GM20431 (cell line): ENCODE results near the gene MC1R.
"Not testable (repeated sequence)": the region's sequence is repeated elsewhere in the genome, so short reads cannot be mapped to it uniquely, and the experiment has no call there.

ENCODE experiments used
- in situ Hi-C: fragments of 300-500 bp; cut with MseI, MboI; formaldehyde crosslinking; loops from one replicate; pipeline ENCODE4 v1.15.0; 2020; ENCODE audit warnings: low sequenced_read_pairs; ENCODE audit not compliant: unreplicated experiment

The MC1R gene

DNA sequence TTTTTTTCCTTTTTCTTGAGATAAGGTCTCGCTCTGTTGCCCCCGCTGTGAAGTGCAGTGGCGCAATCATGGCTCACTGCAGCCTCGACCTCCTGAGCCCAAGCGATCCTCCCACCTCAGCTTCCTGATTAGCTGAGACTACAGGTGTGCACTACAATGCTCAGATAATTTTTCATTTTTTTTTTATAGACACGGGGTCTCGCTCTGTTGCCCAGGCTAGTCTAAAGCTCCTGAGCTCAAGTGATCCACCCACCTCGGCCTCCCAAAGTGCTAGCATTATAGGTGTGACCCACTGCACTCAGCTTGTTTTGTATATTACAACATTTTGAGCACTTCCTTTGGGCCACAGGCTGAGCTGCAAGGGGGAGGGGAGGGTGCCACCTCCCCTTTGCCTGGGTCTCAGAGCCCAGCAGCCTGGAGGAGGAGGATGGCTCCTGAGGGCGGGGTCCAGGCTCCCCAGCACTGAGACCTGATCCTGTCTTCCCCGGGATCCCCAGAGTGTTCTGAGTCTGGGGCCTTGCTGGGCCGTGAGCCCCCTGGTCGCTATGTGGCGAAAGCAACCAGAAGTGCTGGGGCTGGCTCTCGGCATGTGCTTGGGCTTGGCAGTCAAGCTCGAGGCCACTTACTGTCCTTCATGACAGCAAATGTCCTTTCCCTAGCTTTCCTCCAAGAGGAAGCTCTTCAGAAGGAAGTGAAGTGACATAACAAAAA, 38.0 kb downstream of the MC1R start:
- in situ Hi-C loops: no loop called here

DNA sequence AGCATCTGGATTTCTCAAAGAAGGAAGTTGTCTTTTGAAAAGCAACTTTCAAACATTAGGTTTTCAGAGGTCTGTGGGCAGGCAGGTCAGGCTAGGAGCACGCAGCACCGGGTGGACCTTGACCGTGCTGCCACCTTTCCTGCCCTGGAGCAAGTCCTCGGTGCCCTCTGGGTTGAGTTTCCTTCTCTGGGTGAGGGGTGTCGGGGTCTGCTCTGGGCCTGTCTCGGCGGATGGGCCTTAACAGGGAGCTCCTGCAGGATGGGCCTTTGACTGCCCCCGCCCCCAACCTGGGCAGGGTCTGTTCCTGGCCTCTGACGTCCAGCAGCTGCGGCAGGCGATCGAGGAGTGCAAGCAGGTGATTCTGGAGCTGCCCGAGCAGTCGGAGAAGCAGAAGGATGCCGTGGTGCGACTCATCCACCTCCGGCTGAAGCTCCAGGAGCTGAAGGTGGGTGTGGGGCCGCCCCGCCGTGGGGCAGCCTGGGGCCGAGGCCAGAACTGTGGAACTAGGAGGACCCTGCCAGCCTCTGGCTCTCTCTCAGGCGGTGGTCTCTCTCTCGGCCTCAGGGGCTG, 38.6 kb downstream of the MC1R start:
- in situ Hi-C loops: no loop called here

DNA sequence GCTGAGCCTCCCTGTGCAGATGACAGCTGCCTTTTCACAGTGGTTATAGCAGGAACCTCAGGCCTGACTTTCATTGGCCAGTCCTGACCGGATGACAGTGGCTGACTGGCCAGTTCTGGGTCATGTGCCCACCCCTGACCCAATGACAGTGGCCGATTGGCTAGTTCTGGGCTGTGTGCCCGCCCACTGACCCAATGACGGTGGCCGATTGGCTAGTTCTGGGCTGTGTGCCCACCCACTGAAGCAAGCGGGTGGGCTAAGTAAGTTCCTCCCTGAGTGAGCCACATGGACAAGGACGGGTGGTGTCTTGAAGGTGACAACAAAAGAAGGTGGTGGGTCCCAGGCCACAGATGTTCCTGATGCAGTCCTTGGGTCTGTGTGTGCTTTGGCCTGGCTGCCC, 39.4 kb downstream of the MC1R start:
- in situ Hi-C loops: no loop called here

DNA sequence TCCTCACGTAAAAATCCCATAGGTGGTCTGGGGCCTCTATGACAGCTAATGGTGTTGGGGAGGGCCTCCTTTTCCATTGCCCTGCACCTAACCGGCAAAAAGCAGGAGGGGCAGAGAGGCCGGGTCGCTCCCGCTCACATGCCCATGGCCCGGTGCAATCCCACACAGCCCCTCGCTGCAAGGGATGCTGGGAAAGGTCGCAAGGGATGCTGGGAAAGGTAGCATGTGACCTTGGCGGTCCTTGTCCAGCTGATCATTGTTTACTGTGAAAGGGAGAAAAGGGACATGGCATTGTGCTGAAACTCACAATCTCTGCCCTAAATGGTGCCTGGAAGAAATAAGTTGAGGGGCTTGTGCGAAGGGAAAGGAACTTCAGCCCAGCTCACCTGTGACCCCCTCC, 39.9 kb downstream of the MC1R start:
- in situ Hi-C loops: no loop called here

DNA sequence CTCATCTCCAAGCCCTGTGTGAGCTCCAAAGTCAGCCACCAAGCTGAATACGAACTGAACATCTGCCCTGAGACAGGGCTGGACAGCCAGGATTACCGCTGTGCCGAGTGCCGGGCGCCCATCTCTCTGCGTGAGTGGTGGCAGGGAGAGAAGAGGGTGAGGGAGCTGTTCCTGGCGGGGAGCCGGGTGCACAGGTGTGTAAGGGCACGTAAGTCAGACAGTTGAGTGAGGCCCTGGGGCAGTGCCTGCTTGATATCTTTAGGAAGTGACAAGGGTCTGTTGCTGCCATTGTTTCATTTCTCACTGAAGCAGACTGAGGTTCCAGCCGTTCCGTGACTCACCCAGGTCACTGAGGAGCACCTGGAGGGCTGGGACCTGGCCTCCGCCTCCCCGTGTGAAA, 42.3 kb downstream of the MC1R start:
- in situ Hi-C loops: no loop called here

DNA sequence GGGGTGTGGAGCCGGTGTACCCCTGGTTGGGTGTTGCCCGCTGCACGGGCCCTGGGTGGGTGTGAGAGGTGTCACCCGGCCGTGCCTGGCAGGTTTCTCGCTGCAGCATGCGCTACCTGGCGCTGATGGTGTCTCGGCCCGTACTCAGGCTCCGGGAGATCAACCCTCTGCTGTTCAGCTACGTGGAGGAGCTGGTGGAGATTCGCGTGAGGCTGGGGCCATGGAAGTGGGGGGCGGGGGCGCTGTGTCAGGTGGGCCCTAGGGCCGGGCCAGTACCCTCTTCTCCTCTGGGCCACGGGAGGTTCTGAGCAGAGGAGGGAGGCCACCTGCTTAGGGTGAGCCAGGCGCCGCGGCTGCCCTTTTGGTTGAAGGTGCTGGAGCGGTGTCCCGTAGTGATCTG, 43.3 kb downstream of the MC1R start:
- in situ Hi-C loops: no loop called here

DNA sequence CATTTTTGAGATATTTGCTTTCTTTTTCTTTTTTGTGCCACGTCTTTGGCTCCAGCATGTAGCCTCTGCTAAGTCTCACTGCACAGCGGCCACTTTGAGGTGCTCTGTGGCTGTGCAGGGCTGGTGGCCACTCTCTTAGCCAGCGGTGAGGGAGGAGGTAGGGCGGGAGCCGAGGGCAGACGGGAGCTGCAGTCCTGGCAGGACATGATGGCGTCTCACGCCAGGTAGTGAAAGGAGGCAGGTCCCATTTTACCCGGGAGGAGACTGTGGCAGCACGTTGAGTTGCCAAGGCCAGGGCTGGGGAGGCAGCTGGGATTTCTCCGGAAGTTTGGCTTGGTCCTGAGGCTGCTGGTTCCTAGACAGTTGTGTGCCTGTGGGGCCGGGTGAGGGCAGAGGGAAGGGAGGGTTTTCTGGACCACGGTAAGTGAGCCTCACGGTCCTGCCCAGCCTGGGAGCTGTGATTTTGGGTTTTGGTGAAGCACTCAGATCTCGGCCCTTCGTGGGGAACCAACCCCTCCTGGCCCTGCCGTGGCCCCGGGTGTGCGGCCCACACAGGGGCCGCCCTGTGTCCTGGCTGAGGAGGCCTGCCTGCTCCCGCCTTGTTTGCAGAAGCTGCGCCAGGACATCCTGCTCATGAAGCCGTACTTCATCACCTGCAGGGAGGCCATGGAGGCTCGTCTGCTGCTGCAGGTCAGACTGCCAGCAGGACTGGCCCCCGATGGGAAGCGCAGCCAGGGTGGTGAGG, 44.3 kb downstream of the MC1R start:
- in situ Hi-C loops: no loop called here

DNA sequence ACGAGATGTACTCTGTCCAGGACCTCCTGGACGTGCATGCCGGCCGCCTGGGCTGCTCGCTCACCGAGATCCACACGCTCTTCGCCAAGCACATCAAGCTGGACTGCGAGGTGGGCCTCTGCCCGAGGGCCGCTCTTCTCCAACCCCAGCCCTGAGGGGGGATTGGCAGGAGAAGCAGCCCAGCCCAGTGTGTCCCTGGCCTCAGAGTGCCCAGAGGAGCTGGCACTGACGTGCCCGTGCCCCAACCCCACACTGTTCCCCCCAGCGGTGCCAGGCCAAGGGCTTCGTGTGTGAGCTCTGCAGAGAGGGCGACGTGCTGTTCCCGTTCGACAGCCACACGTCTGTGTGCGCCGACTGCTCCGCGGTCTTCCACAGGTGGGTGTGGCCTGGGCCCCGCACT, 45.5 kb downstream of the MC1R start:
- in situ Hi-C loops: no loop called here

DNA sequence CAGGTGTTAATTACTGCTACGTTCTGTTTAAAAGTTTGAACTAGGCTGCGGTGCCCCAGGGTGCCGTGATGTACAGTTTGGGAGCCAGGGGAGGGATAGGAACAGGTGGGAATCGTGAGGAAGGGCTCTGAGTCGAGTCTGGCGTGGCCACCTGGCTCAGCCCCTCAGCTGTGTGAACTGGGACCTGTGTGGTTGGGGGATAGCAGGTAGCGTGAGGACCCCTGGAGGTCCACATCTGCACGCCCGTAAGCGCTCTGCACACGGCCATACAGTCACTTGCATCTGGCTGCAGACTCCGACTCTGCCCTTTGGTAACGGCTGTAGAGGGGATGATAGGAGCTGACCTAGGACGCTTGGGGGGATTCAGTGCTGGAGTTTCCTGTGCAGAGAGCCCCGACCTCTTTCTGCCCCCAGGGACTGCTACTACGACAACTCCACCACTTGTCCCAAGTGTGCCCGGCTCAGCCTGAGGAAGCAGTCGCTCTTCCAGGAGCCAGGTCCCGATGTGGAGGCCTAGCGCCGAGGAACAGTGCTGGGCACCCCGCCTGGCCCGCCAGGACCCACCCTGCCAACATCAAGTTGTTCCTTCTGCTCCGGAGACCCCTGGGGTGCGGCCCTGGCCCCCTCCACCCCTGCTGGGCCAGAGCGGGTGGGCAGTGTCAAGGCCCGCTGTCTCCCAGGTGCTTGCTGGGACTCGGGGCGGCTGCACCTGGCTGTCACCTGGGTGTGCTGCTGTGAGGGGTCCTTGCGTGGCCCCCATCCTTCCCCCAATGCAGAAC, 47.0 kb downstream of the MC1R start:
- in situ Hi-C loops: no loop called here

DNA sequence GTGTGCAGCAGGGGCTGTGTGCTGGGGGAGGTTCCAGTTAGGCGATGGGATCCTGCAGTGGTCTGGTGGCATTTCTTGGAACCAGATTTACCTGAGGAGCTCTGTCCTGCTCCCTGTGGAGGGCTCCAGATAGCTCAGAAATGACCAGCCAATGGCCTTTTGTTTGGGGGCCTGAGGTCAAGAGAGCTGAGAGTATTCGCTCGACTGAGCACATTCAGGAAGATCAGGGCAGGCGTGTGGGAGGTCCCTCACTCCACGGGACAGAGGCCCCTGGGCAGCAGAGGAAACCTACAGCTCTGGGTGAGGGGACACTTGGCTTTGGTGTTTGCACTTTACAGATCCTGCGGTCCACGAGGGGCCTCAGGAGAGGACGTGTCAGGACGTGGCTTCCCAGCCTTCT, 48.1 kb downstream of the MC1R start:
- in situ Hi-C loops: no loop called here

DNA sequence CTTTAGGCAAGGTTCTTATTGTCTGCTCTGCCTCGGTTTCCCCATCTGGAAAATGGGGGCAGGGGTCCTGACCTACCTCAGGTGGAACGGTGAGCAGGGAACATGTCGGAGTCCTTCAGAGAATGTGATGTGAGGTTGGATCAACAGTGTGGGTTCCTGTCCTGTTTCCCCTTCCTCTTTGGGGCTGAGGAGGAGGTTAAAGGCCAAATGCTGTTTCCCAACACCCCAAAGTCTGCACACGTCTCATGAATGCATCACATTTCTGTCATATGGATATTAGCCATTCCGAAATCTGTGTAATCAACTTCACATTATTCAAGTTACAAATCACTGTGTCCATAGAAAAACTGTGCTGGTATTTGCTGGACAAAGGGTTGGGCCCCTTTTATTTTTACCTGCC, 48.8 kb downstream of the MC1R start:
- in situ Hi-C loops: not testable (repeated sequence)

DNA sequence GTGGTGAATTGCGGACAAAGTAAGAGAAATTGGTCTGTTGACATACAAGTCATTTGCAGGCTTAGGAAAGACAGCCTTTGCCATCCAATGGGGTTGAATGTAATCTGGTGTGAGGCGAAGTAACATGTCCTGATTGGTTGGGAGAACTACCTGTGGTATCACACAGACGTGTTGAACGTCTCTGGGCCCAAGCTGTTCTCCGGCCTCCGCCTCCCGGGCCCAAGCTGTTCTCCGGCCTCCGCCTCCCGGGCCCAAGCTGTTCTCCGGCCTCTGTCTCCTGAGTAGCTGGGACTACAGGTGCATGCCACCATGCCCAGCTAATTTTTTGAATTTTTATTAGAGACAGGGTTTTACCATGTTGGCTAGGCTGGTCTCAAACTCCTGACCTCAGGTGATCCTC, 49.4 kb downstream of the MC1R start:
- in situ Hi-C loops: not testable (repeated sequence)

DNA sequence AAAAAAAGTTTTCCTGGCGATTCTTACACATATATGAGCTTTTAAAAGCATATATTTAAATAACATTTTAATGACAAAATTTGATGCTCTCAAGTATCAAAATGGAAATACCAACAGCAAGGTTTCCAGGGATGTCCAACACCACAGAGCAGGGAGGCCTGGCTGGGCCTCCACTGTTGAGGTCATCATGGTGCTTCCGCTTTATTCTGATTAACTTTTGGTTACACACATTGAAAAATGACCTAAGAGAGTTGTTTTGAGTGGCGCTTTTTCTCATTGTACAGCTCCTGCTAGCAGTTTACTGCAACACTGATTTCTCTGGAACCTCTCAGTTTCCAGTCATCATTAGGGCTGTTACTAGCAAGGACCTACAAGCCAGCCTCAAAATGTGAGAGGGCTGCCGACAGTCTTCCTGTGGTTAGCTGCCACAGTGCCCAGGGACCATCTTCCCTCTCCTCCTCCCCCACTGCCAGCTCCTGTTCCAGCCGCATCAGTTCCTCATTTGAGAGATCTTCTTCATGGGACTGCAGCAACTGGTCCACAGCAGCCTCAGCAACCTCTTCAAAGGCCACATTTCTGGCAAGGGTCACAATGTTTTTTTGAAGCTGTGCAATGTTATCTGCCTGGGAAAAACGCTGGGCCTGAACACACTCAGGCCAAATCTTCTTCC, 51.2 kb downstream of the MC1R start:
- in situ Hi-C loops: no loop called here
